ENCODE results near the gene CDH2.

CDH2 gene

GRCh38 chr18:28158083-28158581 is 18.8 kb downstream of the CDH2 start:
- TF ChIP-seq CTCF (conservative IDR thresholded peaks at IDR 0.05) (no peak), ZFX (IDR thresholded peaks at IDR 0.05) (no peak)

DNA sequence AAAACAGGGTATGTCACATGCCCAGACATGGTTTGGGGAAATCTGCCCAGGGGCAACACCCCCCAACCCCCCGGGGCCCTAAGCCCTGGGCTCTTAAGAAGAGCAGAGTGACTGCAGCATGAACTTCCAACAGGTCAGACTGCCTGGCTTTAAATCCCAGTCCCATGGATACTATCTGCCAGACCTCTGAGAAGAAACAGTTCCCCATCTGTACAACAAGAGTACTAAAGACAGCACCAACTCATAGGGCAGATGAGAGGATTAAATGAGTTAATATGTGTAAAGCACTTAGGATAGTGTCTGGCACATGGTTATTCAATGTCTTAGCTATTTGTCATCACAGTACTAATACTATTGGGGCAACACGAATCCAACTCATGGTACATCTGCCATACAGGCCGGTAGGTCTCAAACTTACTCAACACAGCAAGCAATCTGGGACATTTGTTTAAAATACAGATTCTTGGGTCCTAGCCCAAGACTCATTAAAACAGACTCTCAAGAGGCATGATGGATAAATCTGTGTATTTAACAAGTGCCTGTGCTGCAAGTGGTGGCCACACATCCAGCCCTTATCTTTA is 23.4 kb downstream of the CDH2 start:
- no peak for TF ChIP-seq ZFX (IDR thresholded peaks at IDR 0.05)
- TF ChIP-seq CTCF (conservative IDR thresholded peaks at IDR 0.05), result no peak
- no peak overlapping the region for H3K27ac ChIP-seq

More at GRCh38 chr18:28158083-28158581, 18.8 kb downstream of the CDH2 start:
- H3K27ac ChIP-seq, result no peak overlapping the region

DNA sequence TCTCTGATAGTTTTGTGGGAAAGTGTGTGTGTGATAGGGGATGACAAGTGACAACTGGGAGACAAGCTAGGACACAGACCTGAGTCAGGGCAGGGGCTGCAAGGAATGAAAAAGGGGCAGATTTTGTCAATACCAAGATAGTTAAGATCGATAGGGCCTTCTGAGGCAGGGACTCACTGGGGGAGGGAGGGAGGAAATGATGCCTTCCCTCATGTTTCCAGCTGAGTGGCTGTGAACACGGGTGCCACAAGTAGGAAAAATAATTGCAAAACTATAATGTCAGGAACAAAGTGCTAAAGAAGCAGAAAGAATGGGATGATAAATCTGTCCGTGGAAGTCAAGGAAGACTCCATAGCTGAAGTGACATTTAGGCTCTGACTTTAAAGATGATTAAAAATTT is 24.2 kb downstream of the CDH2 start:
- H3K27ac ChIP-seq, result no peak overlapping the region
- TF ChIP-seq CTCF (conservative IDR thresholded peaks at IDR 0.05) (no peak), ZFX (IDR thresholded peaks at IDR 0.05) (no peak)

- no peak for TF ChIP-seq ZFX (IDR thresholded peaks at IDR 0.05)
- no peak for TF ChIP-seq CTCF (conservative IDR thresholded peaks at IDR 0.05)
- H3K27ac ChIP-seq, result no peak overlapping the region
Measured at GRCh38 chr18:28152354-28152753, 24.6 kb downstream of the CDH2 start.

GRCh38 chr18:28151434-28151833 is 25.5 kb downstream of the CDH2 start:
- H3K27ac ChIP-seq, result no peak overlapping the region
- TF ChIP-seq ZFX (IDR thresholded peaks at IDR 0.05) (no peak), CTCF (conservative IDR thresholded peaks at IDR 0.05) (no peak)

DNA sequence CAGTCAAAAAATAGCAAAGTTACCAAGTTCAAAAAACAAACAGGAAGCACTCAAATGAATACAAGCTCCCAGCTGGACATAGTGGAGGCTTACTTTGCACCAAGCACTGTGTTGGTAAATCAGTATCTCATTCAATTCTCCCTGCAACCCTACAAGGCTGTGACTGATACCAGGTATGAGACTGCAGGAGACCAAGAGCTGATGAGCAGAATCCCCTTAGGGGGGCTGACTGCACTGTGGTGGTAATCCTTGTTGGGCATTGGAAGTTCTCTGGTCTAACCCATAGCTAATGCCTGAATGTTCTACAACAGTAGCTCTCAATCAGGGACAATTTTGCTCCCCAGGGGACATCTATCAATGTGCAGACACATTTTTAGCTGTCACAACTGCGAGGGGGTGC is 26.0 kb downstream of the CDH2 start:
- H3K27ac ChIP-seq, result no peak overlapping the region

More for the DNA sequence above, 26.0 kb downstream of the CDH2 start:
- TF ChIP-seq CTCF (conservative IDR thresholded peaks at IDR 0.05) (no peak), ZFX (IDR thresholded peaks at IDR 0.05) (no peak)
